Testis (tissue), 2 donors: Measurements from ENCODE around the gene HERC4.

Source experiments
- POLR2A ChIP-seq: fragments of 450-650 bp; IDR thresholded peaks from one replicate; pipeline ENCODE4 v1.6.1; 2017; ENCODE audit warnings: antibody characterized with exemption, mild to moderate bottlenecking, moderate library complexity
- TF ChIP-seq, protein P1 (sequence below), 3 experiments: fragments of 450-650 bp in 2 of 3; fragments of 200-600 bp in 1 of 3; sonication (generic) in 1 of 3; IDR thresholded peaks; one replicate each; pipeline ENCODE4 v1.5.1; 2016 to 2019; ENCODE audit warnings: antibody characterized with exemption in 3 of 3, mild to moderate bottlenecking in 2 of 3, moderate library complexity in 1 of 3

DNA sequence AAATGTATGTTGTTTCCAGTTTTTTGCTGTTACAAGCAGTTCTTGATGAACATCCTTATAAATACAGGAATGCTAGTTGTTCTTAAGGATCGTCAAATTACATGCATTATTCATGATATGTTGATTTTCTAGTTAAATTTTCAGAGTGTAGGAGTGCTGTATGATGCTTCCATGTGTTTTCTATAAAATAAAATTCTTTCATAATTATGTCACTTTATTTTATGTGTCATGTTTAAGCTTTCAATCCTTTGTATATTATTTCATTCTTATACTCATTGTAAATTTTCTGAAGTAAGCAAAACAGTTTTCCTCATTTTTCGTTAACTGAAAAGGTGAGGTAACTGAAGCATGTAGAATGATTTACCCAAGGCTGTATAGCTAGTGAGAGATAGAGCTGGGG lies 17.4 kb upstream of the HERC4 start:
- TF ChIP-seq, protein P1, sequence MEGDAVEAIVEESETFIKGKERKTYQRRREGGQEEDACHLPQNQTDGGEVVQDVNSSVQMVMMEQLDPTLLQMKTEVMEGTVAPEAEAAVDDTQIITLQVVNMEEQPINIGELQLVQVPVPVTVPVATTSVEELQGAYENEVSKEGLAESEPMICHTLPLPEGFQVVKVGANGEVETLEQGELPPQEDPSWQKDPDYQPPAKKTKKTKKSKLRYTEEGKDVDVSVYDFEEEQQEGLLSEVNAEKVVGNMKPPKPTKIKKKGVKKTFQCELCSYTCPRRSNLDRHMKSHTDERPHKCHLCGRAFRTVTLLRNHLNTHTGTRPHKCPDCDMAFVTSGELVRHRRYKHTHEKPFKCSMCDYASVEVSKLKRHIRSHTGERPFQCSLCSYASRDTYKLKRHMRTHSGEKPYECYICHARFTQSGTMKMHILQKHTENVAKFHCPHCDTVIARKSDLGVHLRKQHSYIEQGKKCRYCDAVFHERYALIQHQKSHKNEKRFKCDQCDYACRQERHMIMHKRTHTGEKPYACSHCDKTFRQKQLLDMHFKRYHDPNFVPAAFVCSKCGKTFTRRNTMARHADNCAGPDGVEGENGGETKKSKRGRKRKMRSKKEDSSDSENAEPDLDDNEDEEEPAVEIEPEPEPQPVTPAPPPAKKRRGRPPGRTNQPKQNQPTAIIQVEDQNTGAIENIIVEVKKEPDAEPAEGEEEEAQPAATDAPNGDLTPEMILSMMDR (IDR thresholded peaks at IDR 0.05) = no peak
- no peak for TF ChIP-seq POLR2A
